Activated gamma-delta T cell (primary cell): ENCODE data around the gene ESD.

Experiments used
- DNase-seq: peaks from one replicate; lab custom pipeline; 2025; lab: John Stamatoyannopoulos, UW

Gene ESD

GRCh38 chr13:46747031-46747820 is 49.7 kb downstream of the ESD start:
- no peak for DNase-seq

DNA sequence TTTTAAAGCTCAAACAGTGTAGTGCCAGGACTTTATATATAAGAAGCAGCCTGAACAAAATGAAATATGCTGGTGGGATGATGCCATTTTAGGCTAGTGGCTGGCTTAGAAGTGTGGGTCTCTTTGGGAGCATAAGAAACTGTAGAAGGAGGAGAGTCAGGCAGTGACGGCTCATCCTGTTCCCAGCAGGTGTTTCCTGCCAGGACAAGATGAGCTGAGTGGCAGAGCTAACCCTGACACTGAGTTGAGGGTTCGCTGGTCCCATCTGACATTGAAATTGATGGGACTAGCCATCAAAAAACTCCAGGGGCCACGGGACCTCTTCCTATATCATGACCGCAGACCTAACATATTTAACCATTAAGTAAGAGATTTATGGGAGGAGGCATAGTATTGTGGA is 51.3 kb downstream of the ESD start:
- DNase-seq: no peak

GRCh38 chr13:46745062-46745461 is 51.9 kb downstream of the ESD start:
- DNase-seq: no peak

DNA sequence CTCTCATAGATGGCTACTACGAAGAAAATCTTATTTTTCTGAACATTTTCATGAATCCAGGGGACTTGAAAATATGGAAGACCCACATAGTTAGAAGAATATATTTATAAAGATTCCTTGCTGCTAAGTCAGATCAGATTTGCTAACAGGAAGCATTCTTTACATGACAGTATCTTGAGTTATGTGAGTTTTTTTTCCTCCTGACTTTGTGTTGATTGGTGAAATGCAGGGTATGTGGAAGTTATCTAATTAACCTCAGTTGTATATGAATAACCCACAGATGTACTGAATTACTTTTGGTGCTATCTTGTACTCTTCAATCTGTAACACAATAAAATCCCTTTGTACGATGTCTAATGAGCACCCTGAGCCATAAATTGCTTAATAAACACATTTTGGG is 53.8 kb downstream of the ESD start:
- no peak for DNase-seq

- no peak for DNase-seq
These were observed 57.4 kb downstream of the ESD start for GRCh38 chr13:46739447-46740098.

GRCh38 chr13:46738766-46739165 is 58.2 kb downstream of the ESD start:
- no peak for DNase-seq

GRCh38 chr13:46738055-46738454 is 58.9 kb downstream of the ESD start:
- DNase-seq: no peak

GRCh38 chr13:46736541-46737310 is 60.2 kb downstream of the ESD start:
- DNase-seq: no peak

GRCh38 chr13:46735425-46735824 is 61.5 kb downstream of the ESD start:
- no peak for DNase-seq

DNA sequence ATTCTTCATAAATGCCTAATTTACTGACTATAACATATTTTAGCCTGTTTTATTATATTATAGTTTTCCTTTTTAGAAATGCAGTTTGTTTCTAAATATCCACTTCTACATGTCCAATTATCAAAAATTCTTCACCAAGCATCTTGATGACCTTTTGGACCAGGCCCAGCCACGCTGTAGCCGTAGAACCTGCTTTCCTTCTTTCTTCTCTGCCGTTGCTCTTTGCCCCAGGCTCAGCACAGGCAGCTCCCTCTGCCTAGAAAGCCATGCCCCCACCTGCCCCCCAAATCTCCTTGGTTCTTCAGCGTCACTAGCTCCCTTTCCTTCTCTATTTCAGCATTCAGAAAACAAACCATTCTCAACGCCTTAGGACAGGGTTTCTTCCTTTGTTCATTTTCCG is 65.4 kb downstream of the ESD start:
- DNase-seq: no peak

DNA sequence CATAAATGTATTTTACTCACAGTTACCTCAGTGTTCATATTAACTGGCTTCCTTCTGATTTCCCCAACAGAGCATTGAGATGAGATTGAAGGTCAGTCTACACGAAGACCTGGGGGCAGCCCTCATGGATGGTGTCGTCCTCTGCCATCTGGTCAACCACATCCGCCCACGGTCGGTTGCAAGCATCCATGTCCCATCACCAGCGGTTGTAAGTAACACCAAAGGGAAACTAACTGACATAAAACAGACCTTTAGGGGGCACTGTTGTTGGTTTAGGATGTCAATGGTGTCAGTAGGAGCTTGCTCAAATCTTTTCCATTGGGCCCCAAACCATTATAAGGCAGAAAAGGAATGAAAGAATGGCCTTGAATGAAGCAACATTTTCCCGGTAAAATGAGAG is 68.2 kb downstream of the ESD start:
- DNase-seq: no peak

DNA sequence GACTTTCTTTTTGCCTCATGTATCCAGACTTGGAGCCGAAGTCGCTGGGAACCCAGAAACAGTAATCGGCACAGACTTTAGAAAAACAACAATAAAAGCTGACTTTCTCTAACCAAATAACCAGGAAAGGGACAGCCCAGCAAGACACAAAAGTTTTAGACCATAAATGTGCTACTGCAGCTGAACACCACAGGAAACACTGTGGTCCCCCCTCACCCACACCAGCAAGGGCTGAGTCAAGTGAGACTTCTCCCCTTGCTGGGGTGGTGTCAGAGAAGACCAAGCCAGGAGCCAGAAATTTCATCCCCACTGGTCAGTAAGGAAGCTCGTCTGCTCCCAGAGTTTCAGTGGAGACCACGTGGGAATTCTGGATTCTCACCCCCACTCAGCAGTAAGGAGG is 70.6 kb downstream of the ESD start:
- no peak for DNase-seq
